GM12878 (cell line): ENCODE data around the gene CHCHD6. TPM values are rescaled to one million over a fixed set of nuclear protein-coding genes. Genes with fewer than 3 reads are reported as not detected.

Experiments
- ATAC-seq: fragments of 200-7000 bp; cut with Tn5 transposase; 3 replicates; pipeline ENCODE4 v1.9.1; 2020; ENCODE audit warnings: mild to moderate bottlenecking, moderate library complexity
- BruUV-seq: library from RNA; stranded (reverse); fragments of 400-500 nt; replicated peaks from 2 replicates; lab custom pipeline; 2021; lab: Mats Ljungman, UMichigan
- CTCF ChIA-PET: fragments of 300-600 bp; sonication (Branson Sonifier 250); formaldehyde crosslinking; extraction: SDS; loops from one replicate; lab custom pipeline; 2021; ENCODE audit warnings: inconsistent platforms; lab: Yijun Ruan, JAX
- POLR2A ChIA-PET: fragments of 350-600 bp; formaldehyde crosslinking; extraction: SDS; loops from one replicate; lab custom pipeline; 2021; ENCODE audit warnings: inconsistent platforms; lab: Charles Lee
- RAD21 ChIA-PET: fragments of 300-600 bp; sonication (Branson Sonifier 250); formaldehyde crosslinking; loops from one replicate; lab custom pipeline; 2023; ENCODE audit warnings: antibody characterized with exemption; ENCODE audit not compliant: unreplicated experiment; lab: Charles Lee
- SMC1A ChIA-PET: fragments of 300-600 bp; sonication (Branson Sonifier 250); formaldehyde crosslinking; loops from one replicate; lab custom pipeline; 2023; ENCODE audit not compliant: unreplicated experiment, uncharacterized antibody; lab: Charles Lee
- DNase-seq: peaks from one replicate; pipeline ENCODE4 v3.0.0-alpha.2; 2011; ENCODE audit warnings: low read depth, low spot score
- FAIRE-seq: peaks from 3 replicates; lab custom pipeline; 2011; peaks lifted over from hg19 to GRCh38; lab: Jason Lieb, UNC
- H2AFZ ChIP-seq: 2 replicates; pipeline ENCODE4 v1.6.0; 2011; ENCODE audit warnings: low read depth, low read length, control low read depth; ENCODE audit not compliant: control insufficient read depth
- H3K27ac ChIP-seq: 2 replicates; pipeline ENCODE4 v1.5.1; 2011; ENCODE audit warnings: control low read depth; ENCODE audit not compliant: control insufficient read depth, insufficient read depth
- H3K27me3 ChIP-seq, 2 experiments: replicated peaks in 1 of 2; 2 replicates each; pipeline versions ENCODE4 v1.6.0 to v1.6.1; 2011; ENCODE audit warnings: low read length in 1 of 2; ENCODE audit not compliant: control insufficient read depth in 2 of 2, insufficient read depth in 2 of 2
- H3K36me3 ChIP-seq, 2 experiments: 2 replicates each; pipeline ENCODE4 v1.5.1; 2011; ENCODE audit warnings: low read length in 1 of 2; ENCODE audit not compliant: control insufficient read depth in 2 of 2, insufficient read depth in 2 of 2
- H3K4me1 ChIP-seq: 2 replicates; pipeline ENCODE4 v1.6.1; 2011; ENCODE audit warnings: mild to moderate bottlenecking, low read length, moderate library complexity, mixed read lengths; ENCODE audit not compliant: control insufficient read depth, insufficient read depth
- H3K4me2 ChIP-seq: 2 replicates; pipeline ENCODE4 v1.6.0; 2011; ENCODE audit warnings: control low read depth; ENCODE audit not compliant: control insufficient read depth, insufficient read depth
- H3K4me3 ChIP-seq: fragments of 200-600 bp; sonication (generic); 2 replicates; pipeline ENCODE4 v1.5.1; 2016
- H3K79me2 ChIP-seq: 2 replicates; pipeline ENCODE4 v1.6.0; 2011; ENCODE audit warnings: low read length; ENCODE audit not compliant: control insufficient read depth, insufficient read depth
- H3K9ac ChIP-seq: 2 replicates; pipeline ENCODE4 v1.8.0; 2011; ENCODE audit warnings: low read length, control low read depth, mixed read lengths; ENCODE audit not compliant: control insufficient read depth, insufficient read depth
- H3K9me3 ChIP-seq: replicated peaks from 3 replicates; pipeline ENCODE4 v1.5.1; 2011; ENCODE audit warnings: mild to moderate bottlenecking, low read length; ENCODE audit not compliant: control insufficient read depth, insufficient read depth
- H4K20me1 ChIP-seq: 2 replicates; pipeline ENCODE4 v1.6.0; 2011; ENCODE audit not compliant: control insufficient read depth, insufficient read depth
- CHD1 ChIP-seq: IDR thresholded peaks from 2 replicates; pipeline ENCODE4 v1.6.1; 2012; ENCODE audit warnings: low read depth, low read length, improper control_type of control experiment
- HDAC2 ChIP-seq: fragments of 200-600 bp; sonication (generic); IDR thresholded peaks from 2 replicates; pipeline ENCODE4 v1.6.1; 2017
- NFYA ChIP-seq: IDR thresholded peaks from 2 replicates; pipeline ENCODE4 v1.6.1; 2011; ENCODE audit warnings: low read depth, mild to moderate bottlenecking, low read length, improper control_type of control experiment, borderline replicate concordance
- SMC3 ChIP-seq: IDR thresholded peaks from 2 replicates; pipeline ENCODE4 v1.6.1; 2011; ENCODE audit warnings: low read length, improper control_type of control experiment, borderline replicate concordance
- WGBS: methylation state at CpG from one replicate; pipeline ENCODE4 v1.1.6; 2016; ENCODE audit warnings: low lambda C conversion rate; ENCODE audit not compliant: insufficient replicate concordance, insufficient coverage; ENCODE audit errors: missing lambda C conversion rate; 5-methylcytosine and 5-hydroxymethylcytosine counted together
- in situ Hi-C: fragments of 300-500 bp; cut with MboI; formaldehyde crosslinking; loops from 9 replicates; pipeline ENCODE4 v1.14.3; 2018; ENCODE audit warnings: mixed read lengths
- intact Hi-C: fragments of 100-400 bp; cut with micrococcal nuclease; formaldehyde crosslinking; loops from one replicate; pipeline ENCODE4 v1.14.2; 2022; ENCODE audit not compliant: unreplicated experiment
- polyA plus RNA-seq, 11 experiments: library from polyadenylated mRNA; depleted of rRNA in 4 of 11; unstranded in 6 of 11; stranded (reverse) in 5 of 11; fragments of >200 nt; fragmentation: Nextera tagmentation in 4 of 11; fragmentation: Illumina TruSeq in 1 of 11; extraction: Ambion mirVana in 4 of 11; extraction: Trizol in 1 of 11; gene quantifications; 1 replicate in 1 of 11; 2 replicates in 10 of 11; pipeline versions ENCODE4 v1.2.1 to v1.2.3, GENCODE V29; 2011 to 2016; ENCODE audit warnings: inconsistent platforms in 2 of 11, missing spikeins in 2 of 11, low read depth in 1 of 11
- total RNA-seq, 4 experiments: library from RNA; depleted of rRNA in 3 of 4; stranded (reverse); fragments of >200 nt in 3 of 4; fragmentation: Illumina TruSeq in 1 of 4; extraction: Trizol in 1 of 4; gene quantifications; 2 replicates each; pipeline versions ENCODE4 v1.2.1 to v1.2.3, GENCODE V29; 2013 to 2021
- TF ChIP-seq, protein P1 (sequence below): IDR thresholded peaks from 2 replicates; pipeline ENCODE4 v1.6.1; 2012; ENCODE audit warnings: low read depth, low read length, improper control_type of control experiment
- TF ChIP-seq, protein P2 (sequence below), 3 experiments: IDR thresholded peaks in 2 of 3; conservative IDR thresholded peaks in 1 of 3; 2 replicates each; pipeline ENCODE4 v1.5.1; 2011; ENCODE audit warnings: low read depth in 3 of 3, low read length in 3 of 3, mild to moderate bottlenecking in 3 of 3, control low read depth in 2 of 3, moderate library complexity in 2 of 3, inconsistent platforms in 1 of 3, mixed read lengths in 1 of 3; ENCODE audit not compliant: control insufficient read depth in 2 of 3, insufficient read depth in 1 of 3; ENCODE audit errors: extremely low read depth in 1 of 3
- TF ChIP-seq, protein P3 (sequence below): fragments of 450-650 bp; IDR thresholded peaks from 2 replicates; pipeline ENCODE4 v1.6.1; 2017; ENCODE audit warnings: mild to moderate bottlenecking, moderate library complexity
- TF ChIP-seq, protein P4 (sequence below): fragments of 450-650 bp; formaldehyde crosslinking; IDR thresholded peaks from 2 replicates; pipeline ENCODE4 v1.4.0; 2020; ENCODE audit warnings: mild to moderate bottlenecking, moderate library complexity

CHCHD6 gene
- total and polyA plus RNA-seq, 10 of the 15 experiments (the other 5 are each of a cell fraction or from before 2014, with no cell fraction given) = 2.7 to 16.7 (median 12.3) TPM

DNA sequence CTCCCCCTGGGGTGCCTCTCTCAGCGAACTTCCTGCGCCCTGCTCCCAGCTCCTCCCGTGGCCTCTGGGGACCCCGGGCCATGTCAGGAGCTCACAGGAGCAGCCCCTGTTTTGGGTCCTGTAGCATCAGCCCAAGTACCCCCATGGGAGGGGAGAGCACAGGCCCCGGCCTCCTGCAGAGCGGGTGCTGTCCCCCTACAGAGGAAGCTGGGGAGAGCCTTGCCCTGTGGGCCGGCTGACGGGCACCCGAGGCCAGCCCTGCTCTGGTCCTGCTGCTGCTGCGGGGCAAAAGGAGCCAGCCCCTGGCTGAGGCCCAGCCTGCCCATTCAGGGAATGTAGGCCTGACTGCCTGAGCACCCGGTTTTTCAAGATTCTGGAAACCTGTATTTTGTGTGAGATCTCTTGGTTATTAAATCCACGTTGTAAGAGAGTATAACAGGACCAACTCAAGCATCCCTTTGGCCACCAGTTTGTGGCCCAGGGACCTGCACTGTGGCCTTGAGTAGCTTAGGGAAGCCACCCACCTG is 291.3 kb downstream of the CHCHD6 start:
- H3K27me3 ChIP-seq = no peaks in the 10 kb centered on the region
- DNase-seq (no peak), ATAC-seq (no peak), FAIRE-seq (no peak)
- POLR2A ChIA-PET = no interaction called here
- no peak overlapping the region for H3K4me2 ChIP-seq
- H3K9me3 ChIP-seq = no peaks in the 10 kb centered on the region
- 32% methylated on average over 12 of the region's 12 CpGs for WGBS
- CTCF ChIA-PET = interaction anchor here (0.8 to 1.5 kb wide), 3 partner anchors 14 to 460 kb away, joined by 3 to 4 read pairs (median 3); no protein-coding TSS in a partner anchor
- no peak overlapping the region for H2AFZ ChIP-seq
- H3K36me3 ChIP-seq = peaks cover 0 to 9% of the 10 kb centered on the region in 2 experiments; a peak in 2 of 4 replicates
- intact Hi-C loops = no loop called here
- peaks cover 3% of the 10 kb centered on the region; the same call in 1 of the 2 replicates for H4K20me1 ChIP-seq
- no peak overlapping the region for H3K4me3 ChIP-seq
- RAD21 ChIA-PET = no interaction called here
- H3K4me1 ChIP-seq = no peaks in the 10 kb centered on the region
- no peaks in the 10 kb centered on the region for H3K79me2 ChIP-seq
- no peak overlapping the region for H3K27ac ChIP-seq
- no peak overlapping the region for H3K9ac ChIP-seq
- SMC1A ChIA-PET = no interaction called here
- in situ Hi-C loops = no loop called here
- no TSS peak for BruUV-seq
- no peak for TF ChIP-seq NFYA
- TF ChIP-seq, protein P1, sequence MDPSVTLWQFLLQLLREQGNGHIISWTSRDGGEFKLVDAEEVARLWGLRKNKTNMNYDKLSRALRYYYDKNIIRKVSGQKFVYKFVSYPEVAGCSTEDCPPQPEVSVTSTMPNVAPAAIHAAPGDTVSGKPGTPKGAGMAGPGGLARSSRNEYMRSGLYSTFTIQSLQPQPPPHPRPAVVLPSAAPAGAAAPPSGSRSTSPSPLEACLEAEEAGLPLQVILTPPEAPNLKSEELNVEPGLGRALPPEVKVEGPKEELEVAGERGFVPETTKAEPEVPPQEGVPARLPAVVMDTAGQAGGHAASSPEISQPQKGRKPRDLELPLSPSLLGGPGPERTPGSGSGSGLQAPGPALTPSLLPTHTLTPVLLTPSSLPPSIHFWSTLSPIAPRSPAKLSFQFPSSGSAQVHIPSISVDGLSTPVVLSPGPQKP = no peak
- no peak for TF ChIP-seq CHD1
- TF ChIP-seq, protein P2, sequence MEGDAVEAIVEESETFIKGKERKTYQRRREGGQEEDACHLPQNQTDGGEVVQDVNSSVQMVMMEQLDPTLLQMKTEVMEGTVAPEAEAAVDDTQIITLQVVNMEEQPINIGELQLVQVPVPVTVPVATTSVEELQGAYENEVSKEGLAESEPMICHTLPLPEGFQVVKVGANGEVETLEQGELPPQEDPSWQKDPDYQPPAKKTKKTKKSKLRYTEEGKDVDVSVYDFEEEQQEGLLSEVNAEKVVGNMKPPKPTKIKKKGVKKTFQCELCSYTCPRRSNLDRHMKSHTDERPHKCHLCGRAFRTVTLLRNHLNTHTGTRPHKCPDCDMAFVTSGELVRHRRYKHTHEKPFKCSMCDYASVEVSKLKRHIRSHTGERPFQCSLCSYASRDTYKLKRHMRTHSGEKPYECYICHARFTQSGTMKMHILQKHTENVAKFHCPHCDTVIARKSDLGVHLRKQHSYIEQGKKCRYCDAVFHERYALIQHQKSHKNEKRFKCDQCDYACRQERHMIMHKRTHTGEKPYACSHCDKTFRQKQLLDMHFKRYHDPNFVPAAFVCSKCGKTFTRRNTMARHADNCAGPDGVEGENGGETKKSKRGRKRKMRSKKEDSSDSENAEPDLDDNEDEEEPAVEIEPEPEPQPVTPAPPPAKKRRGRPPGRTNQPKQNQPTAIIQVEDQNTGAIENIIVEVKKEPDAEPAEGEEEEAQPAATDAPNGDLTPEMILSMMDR (IDR thresholded peaks at IDR 0.05 in 2 of 3, conservative IDR thresholded peaks at IDR 0.05 in 1 of 3; ENCODE audit: control insufficient read depth in 2 of 3, extremely low read depth in 1 of 3, insufficient read depth in 1 of 3, low read depth in 3 of 3, low read length in 3 of 3) = no peak
- TF ChIP-seq SMC3 = no peak
- TF ChIP-seq HDAC2 = no peak
- TF ChIP-seq, protein P3, sequence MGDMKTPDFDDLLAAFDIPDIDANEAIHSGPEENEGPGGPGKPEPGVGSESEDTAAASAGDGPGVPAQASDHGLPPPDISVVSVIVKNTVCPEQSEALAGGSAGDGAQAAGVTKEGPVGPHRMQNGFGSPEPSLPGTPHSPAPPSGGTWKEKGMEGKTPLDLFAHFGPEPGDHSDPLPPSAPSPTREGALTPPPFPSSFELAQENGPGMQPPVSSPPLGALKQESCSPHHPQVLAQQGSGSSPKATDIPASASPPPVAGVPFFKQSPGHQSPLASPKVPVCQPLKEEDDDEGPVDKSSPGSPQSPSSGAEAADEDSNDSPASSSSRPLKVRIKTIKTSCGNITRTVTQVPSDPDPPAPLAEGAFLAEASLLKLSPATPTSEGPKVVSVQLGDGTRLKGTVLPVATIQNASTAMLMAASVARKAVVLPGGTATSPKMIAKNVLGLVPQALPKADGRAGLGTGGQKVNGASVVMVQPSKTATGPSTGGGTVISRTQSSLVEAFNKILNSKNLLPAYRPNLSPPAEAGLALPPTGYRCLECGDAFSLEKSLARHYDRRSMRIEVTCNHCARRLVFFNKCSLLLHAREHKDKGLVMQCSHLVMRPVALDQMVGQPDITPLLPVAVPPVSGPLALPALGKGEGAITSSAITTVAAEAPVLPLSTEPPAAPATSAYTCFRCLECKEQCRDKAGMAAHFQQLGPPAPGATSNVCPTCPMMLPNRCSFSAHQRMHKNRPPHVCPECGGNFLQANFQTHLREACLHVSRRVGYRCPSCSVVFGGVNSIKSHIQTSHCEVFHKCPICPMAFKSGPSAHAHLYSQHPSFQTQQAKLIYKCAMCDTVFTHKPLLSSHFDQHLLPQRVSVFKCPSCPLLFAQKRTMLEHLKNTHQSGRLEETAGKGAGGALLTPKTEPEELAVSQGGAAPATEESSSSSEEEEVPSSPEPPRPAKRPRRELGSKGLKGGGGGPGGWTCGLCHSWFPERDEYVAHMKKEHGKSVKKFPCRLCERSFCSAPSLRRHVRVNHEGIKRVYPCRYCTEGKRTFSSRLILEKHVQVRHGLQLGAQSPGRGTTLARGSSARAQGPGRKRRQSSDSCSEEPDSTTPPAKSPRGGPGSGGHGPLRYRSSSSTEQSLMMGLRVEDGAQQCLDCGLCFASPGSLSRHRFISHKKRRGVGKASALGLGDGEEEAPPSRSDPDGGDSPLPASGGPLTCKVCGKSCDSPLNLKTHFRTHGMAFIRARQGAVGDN = no peak
- TF ChIP-seq, protein P4, sequence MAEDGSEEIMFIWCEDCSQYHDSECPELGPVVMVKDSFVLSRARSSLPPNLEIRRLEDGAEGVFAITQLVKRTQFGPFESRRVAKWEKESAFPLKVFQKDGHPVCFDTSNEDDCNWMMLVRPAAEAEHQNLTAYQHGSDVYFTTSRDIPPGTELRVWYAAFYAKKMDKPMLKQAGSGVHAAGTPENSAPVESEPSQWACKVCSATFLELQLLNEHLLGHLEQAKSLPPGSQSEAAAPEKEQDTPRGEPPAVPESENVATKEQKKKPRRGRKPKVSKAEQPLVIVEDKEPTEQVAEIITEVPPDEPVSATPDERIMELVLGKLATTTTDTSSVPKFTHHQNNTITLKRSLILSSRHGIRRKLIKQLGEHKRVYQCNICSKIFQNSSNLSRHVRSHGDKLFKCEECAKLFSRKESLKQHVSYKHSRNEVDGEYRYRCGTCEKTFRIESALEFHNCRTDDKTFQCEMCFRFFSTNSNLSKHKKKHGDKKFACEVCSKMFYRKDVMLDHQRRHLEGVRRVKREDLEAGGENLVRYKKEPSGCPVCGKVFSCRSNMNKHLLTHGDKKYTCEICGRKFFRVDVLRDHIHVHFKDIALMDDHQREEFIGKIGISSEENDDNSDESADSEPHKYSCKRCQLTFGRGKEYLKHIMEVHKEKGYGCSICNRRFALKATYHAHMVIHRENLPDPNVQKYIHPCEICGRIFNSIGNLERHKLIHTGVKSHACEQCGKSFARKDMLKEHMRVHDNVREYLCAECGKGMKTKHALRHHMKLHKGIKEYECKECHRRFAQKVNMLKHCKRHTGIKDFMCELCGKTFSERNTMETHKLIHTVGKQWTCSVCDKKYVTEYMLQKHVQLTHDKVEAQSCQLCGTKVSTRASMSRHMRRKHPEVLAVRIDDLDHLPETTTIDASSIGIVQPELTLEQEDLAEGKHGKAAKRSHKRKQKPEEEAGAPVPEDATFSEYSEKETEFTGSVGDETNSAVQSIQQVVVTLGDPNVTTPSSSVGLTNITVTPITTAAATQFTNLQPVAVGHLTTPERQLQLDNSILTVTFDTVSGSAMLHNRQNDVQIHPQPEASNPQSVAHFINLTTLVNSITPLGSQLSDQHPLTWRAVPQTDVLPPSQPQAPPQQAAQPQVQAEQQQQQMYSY = no peak
